Stomach (tissue), 9 donors: Measurements from ENCODE around the gene TMEM250. TPM values are rescaled to one million over a fixed set of nuclear protein-coding genes. Genes with fewer than 3 reads are reported as not detected.

Experiments
- DNase-seq, 2 donors: peaks; one replicate each; pipeline versions ENCODE4 v3.0.0 to v3.0.0-alpha.2; 2013 to 2019
- H3K27ac ChIP-seq, 5 donors: fragments of 200-600 bp in 4 of 5; sonication (generic) in 4 of 5; one replicate each; pipeline ENCODE4 v1.5.1; 2013 to 2019; ENCODE audit warnings: mild to moderate bottlenecking in 1 of 5, moderate library complexity in 1 of 5
- H3K27me3 ChIP-seq, 3 donors: fragments of 200-600 bp; sonication (generic); one replicate each; pipeline ENCODE4 v1.5.1; 2017 to 2019; ENCODE audit warnings: mixed run types in 1 of 3
- H3K36me3 ChIP-seq, 4 donors: fragments of 200-600 bp; sonication (generic); 1 replicate in 3 of 4; 2 replicates in 1 of 4; pipeline ENCODE4 v1.5.1; 2016 to 2019
- H3K4me1 ChIP-seq, 4 donors: fragments of 200-600 bp; sonication (generic); one replicate each; pipeline ENCODE4 v1.5.1; 2016 to 2019
- H3K4me3 ChIP-seq, 4 donors: fragments of 200-600 bp; sonication (generic) in 3 of 4; one replicate each; pipeline ENCODE4 v1.5.1; 2016 to 2019; ENCODE audit warnings: mild to moderate bottlenecking in 1 of 4
- H3K9me3 ChIP-seq, 4 donors: fragments of 200-600 bp; sonication (generic); one replicate each; pipeline ENCODE4 v1.5.1; 2016 to 2019
- EP300 ChIP-seq: sonication (generic); formaldehyde crosslinking; IDR thresholded peaks from one replicate; pipeline ENCODE4 v1.6.1; 2017; ENCODE audit warnings: antibody characterized with exemption
- POLR2A ChIP-seq, 4 donors: fragments of 450-650 bp; IDR thresholded peaks; one replicate each; pipeline ENCODE4 v1.6.1; 2016; ENCODE audit warnings: antibody characterized with exemption in 4 of 4, control low read depth in 2 of 4, mild to moderate bottlenecking in 1 of 4, moderate library complexity in 1 of 4
- POLR2AphosphoS5 ChIP-seq, 3 donors: sonication (generic); formaldehyde crosslinking; IDR thresholded peaks; one replicate each; pipeline ENCODE4 v1.6.1; 2016; ENCODE audit warnings: antibody characterized with exemption in 3 of 3
- WGBS, 5 donors: extraction: QIAGEN DNeasy Blood & Tissue Kit in 3 of 5; methylation state at CpG; one replicate each; pipeline versions ENCODE4 v1.1.5 to v1.1.7; 2013 to 2018; 5-methylcytosine and 5-hydroxymethylcytosine counted together
- intact Hi-C: fragments of 100-400 bp; cut with DNase I; formaldehyde crosslinking; loops from one replicate; pipeline ENCODE4 v1.15.1; 2023; ENCODE audit warnings: low total_unique reads
- polyA plus RNA-seq, 3 donors: library from polyadenylated mRNA; stranded (reverse); fragments of 200-250 nt; gene quantifications; one replicate each; pipeline ENCODE4 v1.2.3, GENCODE V29; 2013
- total RNA-seq, 5 donors: library from RNA; depleted of rRNA; stranded (reverse); fragments of >200 nt; gene quantifications; one replicate each; pipeline versions ENCODE4 v1.1.0 to v1.2.3, GENCODE V29; 2014 to 2016
- TF ChIP-seq, protein P1 (sequence below), 7 experiments: fragments of 450-650 bp in 4 of 7; fragments of 200-600 bp in 3 of 7; sonication (generic) in 3 of 7; IDR thresholded peaks; one replicate each; pipeline ENCODE4 v1.5.1; 2016 to 2019; ENCODE audit warnings: antibody characterized with exemption in 7 of 7, control low read depth in 2 of 7, mild to moderate bottlenecking in 1 of 7
- donor health status: healthy with polysubstance abuse.
- donor health status: Bipolar disorder and iron deficiency.
- donor health status: healthy.

Gene TMEM250
- total and polyA plus RNA-seq, 8 donors = 15.6 to 105 (median 22.6) TPM

DNA sequence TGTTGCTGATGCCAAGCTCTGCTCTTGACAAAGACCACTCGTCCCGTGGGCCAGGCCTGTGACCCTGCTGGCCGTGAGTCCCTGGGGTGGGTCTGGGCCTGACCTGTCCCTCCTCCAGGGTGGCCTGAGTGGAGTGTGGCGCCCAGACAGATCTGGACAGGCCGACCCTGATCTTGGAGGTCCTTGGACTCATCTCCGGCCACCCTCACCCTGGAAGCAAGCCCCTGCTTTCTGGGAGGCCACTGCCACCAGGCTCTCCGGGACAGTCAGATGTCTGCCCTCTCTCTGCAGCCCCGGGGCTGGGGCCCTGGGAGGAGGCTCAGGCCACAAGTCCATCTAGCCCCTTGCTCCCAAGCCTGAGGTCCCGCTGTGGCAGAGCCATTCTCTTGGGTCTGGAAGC lies 31.2 kb upstream of the TMEM250 start:
- 83 to 100% (median 92%) methylated on average over 1 to 9 of the region's 9 CpGs for WGBS, 5 donors
- no peak for DNase-seq
- TF ChIP-seq EP300 (no peak), POLR2AphosphoS5 (IDR thresholded peaks at IDR 0.05) (no peak)
- TF ChIP-seq, protein P1, sequence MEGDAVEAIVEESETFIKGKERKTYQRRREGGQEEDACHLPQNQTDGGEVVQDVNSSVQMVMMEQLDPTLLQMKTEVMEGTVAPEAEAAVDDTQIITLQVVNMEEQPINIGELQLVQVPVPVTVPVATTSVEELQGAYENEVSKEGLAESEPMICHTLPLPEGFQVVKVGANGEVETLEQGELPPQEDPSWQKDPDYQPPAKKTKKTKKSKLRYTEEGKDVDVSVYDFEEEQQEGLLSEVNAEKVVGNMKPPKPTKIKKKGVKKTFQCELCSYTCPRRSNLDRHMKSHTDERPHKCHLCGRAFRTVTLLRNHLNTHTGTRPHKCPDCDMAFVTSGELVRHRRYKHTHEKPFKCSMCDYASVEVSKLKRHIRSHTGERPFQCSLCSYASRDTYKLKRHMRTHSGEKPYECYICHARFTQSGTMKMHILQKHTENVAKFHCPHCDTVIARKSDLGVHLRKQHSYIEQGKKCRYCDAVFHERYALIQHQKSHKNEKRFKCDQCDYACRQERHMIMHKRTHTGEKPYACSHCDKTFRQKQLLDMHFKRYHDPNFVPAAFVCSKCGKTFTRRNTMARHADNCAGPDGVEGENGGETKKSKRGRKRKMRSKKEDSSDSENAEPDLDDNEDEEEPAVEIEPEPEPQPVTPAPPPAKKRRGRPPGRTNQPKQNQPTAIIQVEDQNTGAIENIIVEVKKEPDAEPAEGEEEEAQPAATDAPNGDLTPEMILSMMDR (IDR thresholded peaks at IDR 0.05) = no peak

DNA sequence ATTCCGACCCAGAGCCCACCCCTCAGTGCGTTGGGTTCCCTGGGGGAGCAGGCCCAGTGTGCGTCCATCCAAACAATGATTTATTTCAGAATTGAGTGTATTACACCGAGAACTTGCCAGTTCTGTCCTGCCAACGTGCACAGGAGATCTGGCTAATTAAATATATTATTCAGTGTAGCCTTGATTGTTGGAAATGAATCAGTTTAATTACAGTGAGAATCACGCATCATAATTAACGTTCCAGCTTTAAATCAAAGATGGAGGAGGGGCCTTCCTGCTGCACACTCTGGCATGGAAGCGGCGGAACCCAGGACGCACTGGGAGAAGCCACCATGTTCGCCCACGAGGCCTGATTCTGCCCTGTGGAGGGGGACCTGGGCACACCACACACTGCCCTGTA lies 30.7 kb upstream of the TMEM250 start:
- H3K4me1 ChIP-seq = peaks cover 0 to 6% (median 0%) of the 10 kb centered on the region in 4 donors
- no peak for DNase-seq
- H3K36me3 ChIP-seq = no peaks in the 10 kb centered on the region
- TF ChIP-seq POLR2AphosphoS5 (IDR thresholded peaks at IDR 0.05) = no peak
- no peak for TF ChIP-seq POLR2A (IDR thresholded peaks at IDR 0.05)
- TF ChIP-seq, protein P1 (IDR thresholded peaks at IDR 0.05) = no peak
- TF ChIP-seq EP300 = no peak
- no peak overlapping the region for H3K4me3 ChIP-seq
- H3K9me3 ChIP-seq = no peaks in the 10 kb centered on the region
- H3K27ac ChIP-seq = no peak overlapping the region
- 77 to 91% (median 79%) methylated on average over 10 to 12 of the region's 12 CpGs for WGBS, 5 donors
- intact Hi-C loops = no loop called here
- H3K27me3 ChIP-seq = peaks cover 0 to 51% (median 22%) of the 10 kb centered on the region in 3 donors

More for the DNA sequence above, 31.2 kb upstream of the TMEM250 start:
- Histone ChIP-seq H3K27me3 (peaks cover 0 to 51% (median 22%) of the 10 kb centered on the region in 3 donors), H3K36me3 (no peaks in the 10 kb centered on the region), H3K9me3 (no peaks in the 10 kb centered on the region), H3K4me3 (no peak overlapping the region), H3K4me1 (peaks cover 0 to 6% (median 0%) of the 10 kb centered on the region in 4 donors), H3K27ac (no peak overlapping the region)
- intact Hi-C loops = no loop called here

DNA sequence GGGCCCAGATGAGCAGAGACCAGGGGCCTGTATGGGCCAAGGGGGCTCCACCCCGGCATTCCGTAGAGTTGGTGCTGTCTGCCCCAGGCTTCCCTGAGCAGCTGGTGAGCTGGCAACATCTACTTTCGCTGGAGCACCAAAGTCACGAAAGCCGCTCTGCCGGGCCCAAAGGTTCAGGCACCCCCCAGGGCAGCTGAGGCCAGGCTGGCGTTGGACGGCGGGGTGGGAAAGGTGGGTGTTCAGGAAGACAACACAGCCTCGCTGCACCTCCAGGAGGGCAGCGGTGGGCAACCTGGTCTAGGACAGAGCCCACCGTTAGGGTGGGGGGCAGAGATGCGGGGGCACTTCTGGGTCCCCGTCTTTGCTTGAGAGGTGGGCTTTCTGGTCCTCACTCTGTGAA lies 30.1 kb upstream of the TMEM250 start:
- TF ChIP-seq EP300 (no peak), POLR2AphosphoS5 (IDR thresholded peaks at IDR 0.05) (no peak), POLR2A (IDR thresholded peaks at IDR 0.05) (no peak)
- TF ChIP-seq, protein P1 (IDR thresholded peaks at IDR 0.05) = no peak
- intact Hi-C loops = no loop called here
- H3K9me3 ChIP-seq = no peaks in the 10 kb centered on the region
- WGBS, 5 donors = 79 to 85% (median 84%) methylated on average over 7 to 14 of the region's 14 CpGs
- H3K4me3 ChIP-seq = no peak overlapping the region
- peaks cover 0 to 56% (median 22%) of the 10 kb centered on the region in 3 donors for H3K27me3 ChIP-seq
- no peak overlapping the region for H3K27ac ChIP-seq
- peaks cover 0 to 6% (median 0%) of the 10 kb centered on the region in 4 donors for H3K4me1 ChIP-seq
- no peaks in the 10 kb centered on the region for H3K36me3 ChIP-seq
- DNase-seq = no peak

DNA sequence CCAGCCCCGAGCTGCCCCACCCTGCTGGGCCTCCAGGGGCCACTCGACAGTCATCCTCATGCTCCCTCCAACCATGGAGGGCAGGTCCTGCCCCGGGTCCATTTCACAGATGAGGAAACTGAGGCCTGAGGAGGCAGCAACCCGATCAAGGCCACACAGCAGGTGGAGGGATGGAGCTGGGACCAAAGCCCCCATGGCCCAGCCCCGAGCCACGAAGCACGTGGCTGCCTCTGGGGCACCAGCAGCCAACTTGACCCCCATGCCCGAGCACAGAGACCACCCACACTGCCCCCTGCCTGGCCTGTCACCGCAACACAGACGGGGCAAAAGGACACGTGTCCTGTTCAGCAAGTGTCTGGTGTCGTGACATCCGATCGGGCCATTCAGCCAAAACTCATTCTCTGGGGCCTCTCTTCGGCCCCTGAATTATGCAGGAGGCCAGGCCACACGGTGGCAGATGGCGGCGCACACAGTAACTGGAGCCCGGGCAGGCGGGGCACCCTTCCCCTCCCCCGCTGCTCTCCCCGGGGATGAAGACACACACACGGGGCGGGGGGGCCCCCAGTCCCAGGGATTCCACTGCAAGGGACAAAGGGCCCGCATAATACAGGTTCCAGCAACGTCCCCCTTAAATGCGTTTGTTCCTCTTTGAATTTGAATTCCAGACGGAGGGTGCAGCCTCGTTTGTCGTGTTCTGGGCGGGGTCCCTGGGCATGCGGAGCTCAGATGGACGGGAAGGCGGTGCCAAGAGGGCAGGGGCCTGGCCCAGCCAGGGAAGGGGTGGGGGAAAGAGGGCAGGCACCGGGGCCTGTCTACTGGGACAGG lies 29.4 kb upstream of the TMEM250 start:
- Histone ChIP-seq H3K9me3 (no peaks in the 10 kb centered on the region), H3K4me3 (no peak overlapping the region), H3K27me3 (peaks cover 0 to 63% (median 23%) of the 10 kb centered on the region in 3 donors), H3K4me1 (peaks cover 0 to 6% (median 0%) of the 10 kb centered on the region in 4 donors), H3K27ac (no peak overlapping the region), H3K36me3 (no peaks in the 10 kb centered on the region)
- intact Hi-C loops = no loop called here
- peak in 1 of 2 donors; percentile 59 for DNase-seq
- 24 to 29% (median 27%) methylated on average over 18 to 35 of the region's 35 CpGs for WGBS, 5 donors
- no peak for TF ChIP-seq EP300
- no peak for TF ChIP-seq POLR2AphosphoS5 (IDR thresholded peaks at IDR 0.05)
- TF ChIP-seq, protein P1 (IDR thresholded peaks at IDR 0.05) = no peak
- TF ChIP-seq POLR2A (IDR thresholded peaks at IDR 0.05) = no peak
